ENCODE results near the gene ESRRB.

The ESRRB gene

DNA sequence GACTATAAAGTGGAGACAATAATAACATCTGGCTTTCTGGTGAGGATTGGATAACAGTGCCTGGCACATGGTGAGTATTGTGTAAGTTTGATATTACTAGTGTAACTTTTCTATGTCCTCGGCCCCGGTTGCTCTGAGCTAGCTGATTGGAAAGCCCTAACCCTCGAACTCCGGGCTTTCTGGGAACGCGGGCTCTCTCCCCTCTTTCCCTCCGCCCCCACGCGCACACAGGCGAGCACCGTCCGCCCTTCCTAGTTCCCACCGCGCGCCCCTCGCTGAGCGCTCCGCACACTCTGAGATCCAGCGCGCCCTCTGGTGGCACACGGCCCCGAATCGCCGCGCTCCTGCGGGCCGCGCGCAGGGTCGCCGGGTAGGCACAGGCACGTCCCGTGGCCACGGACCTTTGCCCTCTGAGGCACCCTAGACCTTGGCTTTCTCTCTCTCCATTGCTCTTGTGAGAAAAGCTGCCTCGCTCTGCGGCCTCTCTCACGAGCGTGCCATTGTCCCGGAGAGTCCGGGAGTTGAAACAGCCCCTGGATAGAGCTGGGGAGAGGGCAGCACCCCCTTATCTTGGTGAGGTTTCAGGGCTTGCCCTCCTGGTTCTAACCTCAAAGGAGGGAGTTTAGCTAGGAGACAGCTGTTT lies 23.2 kb upstream of the ESRRB start:
- peak; percentile 45 for DNase-seq

DNA sequence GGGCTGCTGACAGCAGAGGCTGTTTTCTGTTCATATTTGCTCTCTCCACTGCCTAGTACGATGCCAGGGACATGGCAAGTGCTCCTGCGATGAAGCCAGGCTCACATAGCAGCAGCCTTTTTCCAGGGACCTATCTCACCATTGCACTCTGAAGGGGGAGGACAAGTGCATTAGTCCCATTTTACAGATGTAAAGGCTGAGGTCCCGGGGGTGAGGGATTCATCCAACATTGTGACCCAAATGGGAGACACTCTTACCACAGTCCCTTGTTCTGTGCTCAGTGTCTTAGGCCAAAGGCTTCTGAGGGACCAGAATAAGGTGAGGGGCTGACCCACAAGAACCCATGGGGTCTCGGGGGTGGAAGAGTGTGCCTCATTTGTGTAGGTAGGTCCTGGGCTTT lies 21.6 kb upstream of the ESRRB start:
- DNase-seq: no peak

DNA sequence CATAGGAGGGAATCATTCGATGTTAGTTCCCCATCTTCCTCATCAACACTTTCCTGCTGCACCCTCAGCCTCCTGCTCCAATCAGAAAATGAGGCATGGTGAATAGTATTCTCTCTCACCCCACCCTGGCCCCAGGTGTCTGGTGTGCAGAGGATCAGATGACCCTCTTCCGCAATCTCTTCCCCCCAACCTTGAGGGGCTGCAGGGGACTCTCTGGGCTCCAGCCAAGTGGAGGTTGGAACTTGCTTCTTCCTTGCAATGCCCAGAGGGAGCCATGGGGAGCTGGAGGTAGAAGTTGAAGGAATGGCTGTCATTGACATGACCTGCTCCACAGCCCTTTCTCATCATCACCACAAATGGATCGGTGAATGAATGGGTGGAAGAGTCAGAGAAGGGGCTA lies 20.2 kb upstream of the ESRRB start:
- DNase-seq: no peak

DNA sequence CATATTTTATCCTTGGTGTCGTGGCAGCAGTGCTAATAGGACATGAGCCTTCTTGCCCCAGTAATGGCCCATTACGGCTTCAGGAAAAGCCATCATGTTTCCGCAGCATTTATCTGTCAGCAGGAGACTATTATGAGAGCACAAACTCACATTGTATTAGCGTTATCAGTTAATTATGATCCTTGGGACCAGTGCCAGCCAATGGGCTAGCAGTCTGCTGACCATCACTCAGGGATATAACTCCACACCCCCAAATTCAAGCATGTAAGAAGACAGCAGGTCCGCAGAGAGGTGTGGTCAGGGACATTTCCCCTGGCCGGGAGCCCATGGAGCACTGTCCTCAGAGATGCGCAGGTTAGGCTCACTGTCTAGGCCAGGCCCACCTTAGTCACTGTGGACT lies 4.9 kb upstream of the ESRRB start:
- no peak for DNase-seq

DNA sequence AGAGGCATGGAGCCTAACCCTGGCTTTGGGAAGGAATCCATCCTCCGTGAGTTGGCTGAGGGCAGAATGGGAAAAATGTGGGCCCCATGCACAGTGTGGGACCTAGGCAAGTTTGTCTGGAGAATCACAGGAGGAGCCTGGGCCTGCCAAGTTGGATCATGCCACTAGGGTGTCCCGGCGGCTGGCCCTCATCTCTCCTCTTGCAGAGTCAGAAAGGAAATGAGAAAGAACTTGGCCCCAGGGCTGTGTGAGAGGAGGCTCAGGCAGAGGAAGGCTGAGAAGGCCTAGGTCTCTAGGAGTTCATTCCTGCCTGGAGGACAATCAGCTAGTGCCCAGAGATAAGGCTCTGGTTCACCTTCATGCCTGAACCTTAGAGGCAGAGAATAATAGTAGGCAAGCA lies 2.5 kb upstream of the ESRRB start:
- DNase-seq: no peak

DNA sequence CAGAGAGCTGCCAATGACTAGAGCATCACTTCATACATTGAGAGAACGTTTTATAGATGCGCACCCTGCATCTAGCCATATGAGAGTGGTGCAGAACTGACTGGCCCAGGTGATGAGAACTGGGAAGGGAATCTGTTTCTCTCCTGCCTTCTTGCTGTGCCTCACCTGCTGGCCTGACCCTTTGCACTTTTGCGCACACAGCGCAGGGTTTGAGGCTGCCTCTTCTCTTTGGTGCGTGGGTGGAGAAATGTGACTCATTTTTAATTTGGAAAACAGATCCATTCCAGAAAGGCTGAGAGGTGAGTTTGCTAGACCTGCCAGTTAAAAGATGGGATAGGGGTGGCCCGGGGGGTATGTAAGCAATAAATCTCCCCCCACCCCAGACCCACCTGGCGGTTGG lies 453 bp upstream of the ESRRB start:
- DNase-seq: no peak

DNA sequence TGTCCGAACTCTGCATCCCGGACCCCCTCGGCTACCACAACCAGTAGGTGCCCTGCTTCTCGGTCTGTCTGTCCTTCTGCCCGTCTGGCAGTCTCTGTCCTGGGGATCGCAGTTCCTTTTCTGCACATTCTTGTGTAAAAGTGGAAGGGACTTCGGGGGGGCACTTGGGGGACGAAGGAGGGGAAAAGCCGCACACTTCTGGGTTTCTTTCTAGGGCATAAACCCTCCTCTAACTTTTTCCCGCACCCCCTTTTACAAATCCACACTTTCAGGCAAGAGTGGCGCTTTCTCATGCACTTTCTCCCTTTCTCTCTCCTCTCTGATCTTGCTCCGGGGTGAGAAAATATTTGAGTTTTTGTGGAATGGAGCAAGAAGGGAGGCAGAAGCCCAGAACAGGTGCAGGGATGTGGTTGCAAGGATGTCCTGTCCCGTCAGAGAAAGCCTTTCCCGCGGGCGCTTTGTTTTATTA lies 506 bp downstream of the ESRRB start:
- no peak for DNase-seq

DNA sequence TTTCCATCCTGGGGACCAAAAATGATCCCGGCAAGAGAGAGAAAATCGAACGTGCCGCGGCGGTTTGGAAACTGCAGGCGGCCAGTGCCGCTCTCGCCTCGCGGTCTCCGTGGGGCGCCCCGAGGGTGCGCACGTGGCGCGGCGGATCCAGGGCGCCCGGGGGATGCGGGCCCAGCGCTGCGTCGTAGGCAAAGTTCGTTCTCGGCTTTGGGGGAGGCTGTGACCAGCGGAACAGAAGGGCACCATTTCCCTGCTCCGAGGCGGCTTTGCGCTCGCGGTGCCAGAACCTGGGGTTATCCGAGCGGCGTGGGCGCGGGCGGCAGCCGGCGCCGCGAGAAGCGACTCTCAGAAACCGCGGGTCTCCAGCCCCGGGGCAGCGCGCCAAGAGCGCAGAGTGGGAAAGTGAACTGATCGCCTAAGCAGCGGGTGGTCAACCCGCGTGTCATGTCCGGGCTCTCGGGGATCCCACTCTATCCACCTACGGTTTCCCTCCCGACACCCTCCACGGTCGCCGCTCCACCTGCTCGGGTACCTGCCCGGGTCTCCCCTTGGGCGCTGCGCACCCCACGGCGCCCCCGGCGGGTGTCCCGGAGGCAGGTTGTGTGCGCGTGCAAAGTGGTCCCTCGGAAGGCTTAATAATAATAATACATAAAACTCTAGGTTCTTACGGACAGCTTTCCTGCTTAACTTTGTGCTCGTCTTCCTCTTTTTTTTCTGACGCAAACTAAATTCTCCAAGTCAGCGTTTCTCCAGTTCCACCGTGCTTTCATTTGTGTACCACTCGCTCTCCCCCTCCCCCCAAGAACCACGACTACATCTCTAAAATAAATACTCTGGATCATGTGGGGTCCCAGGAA lies 1.2 kb downstream of the ESRRB start:
- no peak for DNase-seq

DNA sequence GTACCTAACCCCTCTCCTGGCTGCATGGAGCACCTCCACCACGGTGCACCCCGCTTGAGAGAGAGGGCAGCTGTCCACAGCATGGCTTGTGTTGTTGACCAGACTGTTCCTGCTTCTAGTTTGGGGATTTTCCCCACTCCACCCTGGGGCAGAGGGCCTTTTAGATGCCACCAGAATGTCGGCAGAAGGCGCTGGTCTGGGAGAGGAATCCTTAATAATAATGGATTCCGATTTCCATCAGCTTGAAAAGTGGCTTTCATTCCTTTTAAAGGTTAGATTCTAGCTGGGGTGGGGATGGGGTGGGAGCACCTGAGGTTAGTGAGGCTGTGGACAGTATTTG lies 1.8 kb downstream of the ESRRB start:
- DNase-seq: no peak

DNA sequence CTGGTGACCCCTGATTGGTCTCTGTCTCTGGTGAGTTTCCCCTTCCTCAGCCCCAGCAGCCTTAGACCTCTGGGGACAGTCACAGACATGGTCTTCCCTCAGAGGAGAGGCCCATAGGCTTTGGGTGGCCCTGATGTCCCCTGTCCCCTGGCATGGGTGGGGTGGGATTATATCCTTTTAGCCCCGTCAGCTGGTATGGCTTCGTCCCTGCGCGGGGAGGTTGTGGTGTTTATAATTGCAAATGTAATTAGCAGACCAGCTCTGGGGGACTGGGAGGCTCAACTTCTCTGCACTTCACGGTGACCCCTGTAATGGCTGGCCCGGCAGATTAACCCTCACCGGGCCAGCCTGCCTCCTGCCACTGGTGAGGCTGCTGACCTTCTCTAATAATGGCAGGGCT lies 5.1 kb downstream of the ESRRB start:
- no peak for DNase-seq

DNA sequence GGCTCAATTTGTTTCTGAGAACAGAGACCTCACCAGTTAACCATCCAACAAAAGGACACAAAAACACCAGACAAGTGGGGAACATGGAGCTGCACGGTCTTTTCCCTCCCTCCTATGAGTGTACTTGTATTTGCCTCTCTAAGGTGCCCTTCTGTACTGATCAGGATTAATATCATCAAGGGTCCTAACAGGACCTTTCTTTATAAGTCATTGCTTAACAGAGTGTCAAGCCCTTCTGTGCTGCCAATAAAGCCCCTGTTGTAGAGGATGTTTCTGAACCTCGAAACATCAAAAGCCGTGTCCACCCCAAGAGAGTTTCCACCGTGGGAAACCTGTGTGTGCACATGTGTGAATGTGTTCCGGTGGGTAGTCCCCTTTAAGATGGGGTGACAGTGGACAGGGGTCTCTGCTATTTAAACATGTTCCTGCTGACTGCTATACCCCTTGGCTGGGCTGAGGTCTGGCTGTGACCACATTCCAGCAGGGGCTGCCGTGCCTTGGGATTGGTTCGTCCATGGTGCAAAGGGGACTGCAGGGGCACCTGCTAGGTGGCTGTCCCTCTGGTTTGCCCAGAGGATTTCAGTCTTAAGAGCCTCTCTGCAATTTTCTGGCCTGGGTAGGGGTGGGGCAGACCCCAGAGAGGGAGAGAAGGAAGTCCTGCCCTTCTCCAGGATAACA lies 6.0 kb downstream of the ESRRB start:
- no peak for DNase-seq

DNA sequence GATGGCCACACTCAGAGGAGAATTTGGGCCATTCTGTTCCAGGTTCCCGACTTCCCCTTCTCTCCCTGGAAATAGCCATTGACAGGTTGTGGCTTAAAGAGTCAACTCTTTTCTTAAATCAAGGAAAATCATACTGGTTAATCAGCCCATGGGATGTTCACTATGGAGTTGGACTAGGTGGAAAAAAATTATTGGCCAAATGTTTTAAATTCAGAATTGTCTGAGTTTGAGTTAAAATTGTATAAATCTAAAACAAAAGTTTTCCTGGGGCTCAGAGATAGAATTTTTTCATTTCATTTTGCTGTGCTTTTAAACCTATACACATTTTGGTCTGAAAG lies 6.5 kb downstream of the ESRRB start:
- no peak for DNase-seq

DNA sequence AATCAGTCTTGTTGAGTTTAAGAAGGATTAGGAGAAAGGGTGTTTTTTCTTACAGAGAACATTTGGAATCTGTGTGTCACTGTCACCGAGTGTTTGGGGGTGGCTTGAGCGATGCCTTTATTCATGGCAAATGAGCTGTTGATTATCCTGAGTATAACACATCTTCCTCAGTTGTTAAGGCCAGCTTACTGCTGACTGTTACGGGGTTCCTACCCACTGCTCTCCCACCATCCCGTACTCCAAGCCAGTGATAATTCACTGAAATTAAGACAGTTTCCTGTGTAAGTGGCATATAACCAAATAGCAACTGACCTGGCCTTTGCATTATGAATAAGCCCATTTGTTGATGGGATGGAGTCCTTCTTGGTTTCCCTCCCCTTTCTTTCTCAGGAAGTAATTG lies 9.5 kb downstream of the ESRRB start:
- no peak for DNase-seq

DNA sequence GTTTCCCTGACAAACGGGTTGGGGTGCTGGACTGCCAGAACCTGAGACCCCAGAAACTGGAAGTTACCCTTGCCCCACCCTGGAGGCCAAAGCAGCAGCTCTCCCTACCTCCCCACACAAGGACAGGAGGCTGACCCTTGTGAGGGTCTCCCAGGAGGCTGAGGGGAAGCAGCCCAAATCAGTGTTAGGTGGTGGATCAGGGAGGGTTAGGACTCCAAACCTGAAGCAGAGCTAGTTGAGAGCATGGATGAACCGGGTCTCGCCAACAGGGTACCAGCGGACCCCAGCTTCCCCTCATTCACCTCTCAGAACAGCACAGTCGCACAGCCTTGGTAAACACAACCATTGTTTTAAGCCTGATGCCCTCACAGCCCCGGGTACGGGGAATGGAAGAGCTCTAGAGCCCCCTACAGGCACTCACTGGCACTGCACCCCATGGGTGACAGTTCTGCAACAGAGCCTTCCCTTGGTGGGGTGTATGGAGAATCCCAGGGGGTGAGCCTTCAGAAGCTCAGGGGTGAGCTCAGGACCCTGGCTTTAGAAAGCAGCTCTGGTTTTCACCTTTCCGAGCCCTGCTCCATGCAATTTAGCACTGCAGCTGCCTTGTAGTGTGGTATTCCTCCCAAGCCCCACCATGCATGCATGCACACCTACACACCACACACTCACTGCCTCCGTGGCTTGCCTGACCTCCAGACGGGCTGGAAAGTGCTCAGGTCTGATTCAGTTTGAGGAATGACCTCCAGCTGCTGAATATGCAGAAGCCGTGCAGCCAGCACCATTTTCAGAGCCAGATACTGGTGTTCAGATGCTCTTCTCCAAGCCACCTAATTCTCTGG lies 11.2 kb downstream of the ESRRB start:
- peak; percentile 81 for DNase-seq

DNA sequence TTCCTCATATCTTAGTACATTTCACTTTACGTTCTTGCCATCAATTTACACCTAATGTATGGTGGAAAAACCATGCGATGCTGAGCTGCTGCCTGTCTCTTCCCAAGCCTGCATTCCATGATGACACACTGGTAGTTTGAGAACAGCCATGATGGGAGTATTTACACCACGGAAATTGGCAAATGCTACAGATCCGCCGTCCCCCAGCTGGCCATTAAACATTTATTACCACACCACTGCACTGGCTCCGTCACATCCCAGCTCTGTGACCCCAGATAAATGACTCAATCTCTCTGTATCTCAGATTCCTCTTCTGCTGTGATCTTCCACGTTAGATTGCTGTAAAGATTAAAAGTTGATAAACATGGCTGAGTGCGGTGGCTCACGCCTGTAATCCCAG lies 13.9 kb downstream of the ESRRB start:
- no peak for DNase-seq

DNA sequence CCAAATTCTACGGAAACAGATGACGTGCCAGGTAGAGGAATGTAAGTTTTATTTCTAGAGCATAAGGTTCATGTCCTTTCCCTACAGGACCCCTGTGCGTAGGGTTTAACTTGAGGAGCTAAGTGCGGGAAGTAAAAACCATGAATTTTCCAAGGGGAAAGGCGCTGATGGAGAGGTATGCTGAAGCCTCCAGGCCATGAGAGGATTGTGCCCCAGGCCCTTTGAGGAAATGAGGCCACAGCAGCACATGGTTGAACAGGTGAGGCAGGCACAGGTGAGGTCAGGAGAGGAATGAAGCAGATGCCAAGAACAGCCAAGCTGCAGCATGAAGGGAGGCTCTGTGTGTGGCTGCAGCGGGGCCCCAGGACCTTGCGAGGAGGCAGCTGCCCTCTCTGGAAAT lies 14.7 kb downstream of the ESRRB start:
- DNase-seq: no peak

DNA sequence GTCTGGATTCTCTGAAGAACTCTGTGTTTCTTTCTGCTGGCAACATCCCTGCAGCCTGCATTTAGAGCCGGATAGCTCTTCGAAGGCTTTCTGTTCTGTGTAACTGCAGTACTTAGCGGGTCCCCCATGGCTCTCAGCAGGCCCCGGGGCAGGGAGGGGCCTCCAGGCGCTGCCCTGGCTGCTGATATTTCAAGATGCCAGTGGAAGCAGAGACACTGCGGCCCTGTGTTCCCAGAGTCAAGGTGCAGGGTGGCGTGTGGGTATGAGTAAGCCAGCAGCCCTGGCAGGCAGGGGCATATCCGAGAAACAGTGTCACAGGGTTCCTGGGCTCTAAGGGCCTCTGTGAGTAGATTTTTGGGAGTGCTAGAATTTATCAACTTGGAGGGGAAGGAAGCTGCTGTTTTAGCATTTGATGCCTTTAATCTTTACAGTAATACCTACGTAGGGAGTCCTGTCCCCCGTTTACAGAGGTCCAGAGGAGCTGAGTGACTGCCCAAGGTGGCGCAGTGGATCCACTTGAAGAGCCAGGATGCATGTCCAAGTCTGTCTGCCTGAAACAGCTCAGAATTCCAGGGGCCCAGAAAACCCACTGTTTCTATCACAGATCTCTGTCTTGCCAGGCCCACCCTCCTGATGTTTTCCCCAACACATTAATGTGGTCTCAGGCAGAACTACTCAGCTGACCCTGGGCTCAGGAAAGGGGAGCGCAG lies 16.2 kb downstream of the ESRRB start:
- DNase-seq: no peak

DNA sequence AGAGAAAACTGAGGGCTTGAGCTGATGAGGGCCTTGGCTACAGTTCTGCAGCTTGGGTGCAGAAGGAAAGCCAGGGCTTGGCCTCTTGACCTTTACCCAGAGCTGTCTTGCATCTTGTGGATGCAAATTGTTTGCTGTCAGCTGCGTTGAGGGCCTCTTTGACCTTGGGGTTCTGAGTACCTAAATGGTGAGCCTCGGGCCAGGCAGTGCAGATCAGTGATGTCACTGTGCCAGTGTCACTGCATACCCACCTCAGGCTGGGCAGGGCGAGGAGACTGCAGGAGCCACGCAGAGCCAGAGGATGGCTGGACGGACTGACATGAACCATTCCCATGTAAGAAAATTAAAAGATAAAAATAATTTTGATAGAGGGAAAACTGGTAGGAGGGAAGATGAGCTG lies 18.6 kb downstream of the ESRRB start:
- no peak for DNase-seq

DNA sequence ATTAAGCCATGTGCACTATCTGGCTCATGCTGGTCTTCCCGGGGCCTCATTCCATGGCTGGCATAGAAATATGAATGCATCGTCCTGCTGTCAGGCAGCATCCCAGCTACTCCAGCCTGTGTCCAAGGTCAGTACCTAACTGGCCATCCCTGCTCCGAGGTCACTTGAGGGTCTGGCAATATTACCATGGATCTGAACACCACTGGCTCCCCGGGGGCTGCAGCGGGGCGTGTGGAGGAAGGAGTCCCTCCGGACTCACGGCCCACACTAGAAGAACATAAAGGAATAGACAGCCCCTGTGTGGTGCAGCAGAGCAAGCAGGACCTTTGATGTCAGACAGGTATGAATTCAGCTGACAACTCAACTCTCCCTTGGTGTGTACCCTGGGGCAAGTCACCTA lies 19.2 kb downstream of the ESRRB start:
- no peak for DNase-seq

DNA sequence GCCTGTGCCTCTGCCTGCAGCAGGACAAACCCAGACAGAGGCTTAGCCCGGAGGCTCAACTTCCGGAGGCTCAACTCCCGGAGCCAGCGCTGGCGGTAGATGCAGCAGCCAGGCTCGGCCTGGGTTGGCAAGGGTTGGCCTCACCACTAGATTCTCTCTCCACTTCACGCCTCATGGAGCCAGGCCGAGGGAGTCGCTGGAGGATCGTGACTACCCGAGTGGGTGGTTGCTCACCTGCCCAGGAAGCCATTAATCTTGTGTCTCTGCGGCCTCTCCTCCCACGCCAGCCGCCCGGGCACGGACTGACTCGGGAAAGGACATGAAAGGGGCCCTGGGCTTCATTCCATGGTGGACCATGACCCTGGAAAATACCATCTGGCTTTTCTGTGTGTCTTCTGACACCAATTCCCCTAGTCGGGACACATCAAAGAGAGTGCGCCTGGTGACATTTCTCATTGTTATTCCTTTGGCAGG lies 20.8 kb downstream of the ESRRB start:
- no peak for DNase-seq

DNA sequence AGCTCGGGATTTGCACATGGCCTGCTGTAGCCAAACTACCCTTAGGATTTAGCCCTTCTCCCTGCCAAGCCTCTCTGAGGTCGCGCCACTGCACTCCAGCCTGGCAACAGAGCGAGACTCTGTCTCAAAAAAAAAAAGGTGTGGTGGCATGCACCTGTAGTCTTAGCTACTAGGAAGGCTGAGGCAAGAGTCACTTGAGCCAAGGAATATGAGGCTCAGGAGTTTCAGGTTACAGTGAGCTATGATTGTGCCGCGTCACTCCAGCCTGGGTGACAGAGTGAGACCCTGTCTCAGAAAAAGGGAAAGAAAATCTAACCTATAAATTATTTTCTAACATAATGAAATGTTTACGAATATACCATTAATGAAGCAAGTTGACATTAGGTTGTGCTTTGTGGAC lies 29.7 kb downstream of the ESRRB start:
- DNase-seq: no peak

DNA sequence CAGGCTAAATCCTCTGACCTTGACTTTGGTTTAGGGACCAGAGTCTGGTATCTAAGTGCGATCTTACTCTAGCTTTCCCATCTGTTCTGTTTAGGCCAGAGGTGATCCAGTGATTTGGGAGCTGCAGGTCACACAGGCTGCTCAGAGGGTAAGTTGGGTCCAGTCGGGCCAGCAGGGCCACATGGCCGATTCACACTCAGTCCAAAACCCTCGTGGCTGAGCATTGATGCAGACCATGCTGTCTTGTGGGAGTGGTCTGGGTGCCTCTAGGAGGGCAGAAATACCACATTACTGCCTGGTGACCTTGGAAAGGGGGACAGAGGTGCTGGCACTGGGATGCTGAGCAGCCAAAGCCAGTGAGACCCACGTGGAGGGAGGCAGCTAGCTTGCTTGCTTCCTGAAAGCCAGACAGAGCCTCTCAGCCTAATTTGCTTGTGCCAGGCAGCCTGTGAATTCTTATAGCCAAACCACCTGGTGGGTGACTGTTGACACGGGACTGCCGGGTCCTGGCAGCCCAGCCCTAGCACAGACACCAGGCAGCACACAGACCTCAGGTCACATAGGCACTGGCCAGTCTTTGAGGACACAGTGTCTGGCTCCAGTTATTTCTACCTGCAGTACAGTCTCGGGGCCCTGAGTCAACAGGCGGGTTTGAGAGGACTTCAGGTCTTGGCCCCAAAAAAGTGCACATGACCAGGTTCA lies 31.7 kb downstream of the ESRRB start:
- DNase-seq: no peak
